OCI-LY3 (cell line): ENCODE measurements around the gene ADGRV1.

Experiments used
- H2AFZ ChIP-seq: fragments of 200-600, 300-600 bp; shearing (Covaris generic); 2 replicates; pipeline ENCODE4 v1.6.0; 2014; ENCODE audit warnings: antibody characterized with exemption, low read depth, low read length
- H3K27ac ChIP-seq: fragments of 200-600, 300-600 bp; sonication (generic); 2 replicates; pipeline ENCODE4 v1.5.1; 2014; ENCODE audit warnings: mild to moderate bottlenecking, low read length, moderate library complexity, mixed read lengths
- H3K27me3 ChIP-seq: fragments of 200-600, 300-600 bp; sonication (generic); 2 replicates; pipeline ENCODE4 v1.6.1; 2014; ENCODE audit warnings: low read depth, low read length, mixed read lengths
- H3K36me3 ChIP-seq: fragments of 200-600, 300-600 bp; sonication (generic); replicated peaks from 2 replicates; pipeline ENCODE3; 2014; ENCODE audit warnings: low read depth, low read length, mixed read lengths
- H3K4me1 ChIP-seq: fragments of 300-600, 200-600 bp; sonication (generic); 2 replicates; pipeline ENCODE4 v1.6.1; 2014; ENCODE audit warnings: low read length, mixed read lengths
- H3K4me2 ChIP-seq: fragments of 200-600, 300-600 bp; sonication (generic); 2 replicates; pipeline ENCODE4 v1.6.1; 2014; ENCODE audit warnings: low read length, mixed read lengths
- H3K4me3 ChIP-seq: fragments of 300-600, 200-600 bp; sonication (generic); 2 replicates; pipeline ENCODE4 v1.5.1; 2014; ENCODE audit warnings: antibody characterized with exemption, mild to moderate bottlenecking, low read length, moderate library complexity
- H3K79me2 ChIP-seq: fragments of 300-600, 200-600 bp; shearing (Covaris generic); 2 replicates; pipeline ENCODE4 v1.6.1; 2014; ENCODE audit warnings: mild to moderate bottlenecking, low read length, mixed read lengths
- H3K9ac ChIP-seq: fragments of 300-600, 200-600 bp; shearing (Covaris generic); 2 replicates; pipeline ENCODE4 v1.6.0; 2014; ENCODE audit warnings: mild to moderate bottlenecking, low read length, moderate library complexity
- H3K9me3 ChIP-seq: fragments of 200-600, 300-600 bp; shearing (Covaris generic); 2 replicates; pipeline ENCODE4 v1.6.1; 2014; ENCODE audit warnings: low read length, mixed read lengths; ENCODE audit not compliant: insufficient read depth
- H4K20me1 ChIP-seq: fragments of 200-600, 300-600 bp; sonication (generic); 2 replicates; pipeline ENCODE4 v1.6.1; 2016; ENCODE audit warnings: low read length, mixed read lengths; ENCODE audit not compliant: insufficient read depth
- CTCF ChIP-seq: fragments of 200-600, 300-600 bp; sonication (generic); IDR thresholded peaks from 2 replicates; pipeline ENCODE4 v1.5.1; 2014; ENCODE audit warnings: antibody characterized with exemption, low read length, low read depth
- EZH2phosphoT487 ChIP-seq: fragments of 200-600 bp; shearing (Covaris generic); IDR thresholded peaks from 2 replicates; pipeline ENCODE4 v1.6.1; 2018; ENCODE audit warnings: antibody characterized with exemption, mixed run types, low read depth

Gene ADGRV1

GRCh38 chr5:90944116-90944515 is 385.5 kb downstream of the ADGRV1 start:
- no peak overlapping the region for H3K4me3 ChIP-seq
- no peak for TF ChIP-seq CTCF
- TF ChIP-seq EZH2phosphoT487, result no peak
- no peak overlapping the region for H3K27ac ChIP-seq
- no peak overlapping the region for H3K9ac ChIP-seq
- H3K9me3 ChIP-seq, result no peaks in the 10 kb centered on the region
- H4K20me1 ChIP-seq, result no peaks in the 10 kb centered on the region
- peaks cover 11% of the 10 kb centered on the region for H3K4me1 ChIP-seq
- H3K36me3 ChIP-seq, result no peaks in the 10 kb centered on the region
- H3K4me2 ChIP-seq, result no peak overlapping the region
- H2AFZ ChIP-seq, result no peak overlapping the region
- no peaks in the 10 kb centered on the region for H3K27me3 ChIP-seq
- no peaks in the 10 kb centered on the region for H3K79me2 ChIP-seq

DNA sequence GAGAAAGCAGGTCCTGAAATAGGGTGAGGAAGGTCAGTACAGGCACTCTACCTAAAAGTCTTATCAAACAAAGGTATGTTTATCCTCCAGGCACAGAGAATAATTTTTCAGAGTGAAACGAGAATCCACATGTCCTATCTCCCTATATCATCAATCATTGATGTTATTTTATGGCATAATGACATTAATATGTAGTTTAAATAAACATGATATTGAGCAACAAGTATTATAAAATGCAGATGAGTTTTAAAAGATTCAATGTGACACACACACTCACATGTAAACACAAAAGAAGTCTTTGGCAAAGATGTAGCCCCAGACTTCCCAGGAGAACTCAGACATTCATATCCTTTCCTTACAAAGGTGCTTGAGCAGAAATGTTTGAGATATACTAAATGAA is 389.1 kb downstream of the ADGRV1 start:
- H3K27me3 ChIP-seq, result no peaks in the 10 kb centered on the region

DNA sequence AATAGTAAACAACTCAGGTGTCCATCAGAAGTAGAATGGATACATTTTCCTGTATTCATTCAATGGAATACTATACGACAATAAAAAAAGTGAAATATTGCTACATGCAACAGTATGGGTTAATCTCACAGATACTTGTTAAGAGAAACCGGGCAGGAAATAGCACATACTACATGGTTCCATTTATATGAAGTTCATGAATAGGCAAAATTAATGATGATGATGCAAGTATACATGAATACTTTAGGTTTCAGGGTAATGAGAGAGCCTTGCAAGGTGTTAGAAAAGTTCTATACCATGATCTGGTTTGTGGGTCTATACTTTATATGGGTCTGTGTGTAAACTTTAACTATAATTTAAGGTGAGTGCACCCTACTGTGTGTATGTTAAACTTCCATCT is 390.4 kb downstream of the ADGRV1 start:
- Histone ChIP-seq H3K9ac (no peak overlapping the region), H3K4me1 (peaks cover 7% of the 10 kb centered on the region; the same call in 1 of the 2 replicates), H3K27ac (no peak overlapping the region), H2AFZ (no peak overlapping the region), H3K27me3 (no peaks in the 10 kb centered on the region), H3K79me2 (no peaks in the 10 kb centered on the region), H3K4me2 (no peak overlapping the region), H3K4me3 (no peak overlapping the region), H3K36me3 (no peaks in the 10 kb centered on the region), H3K9me3 (no peaks in the 10 kb centered on the region), H4K20me1 (no peaks in the 10 kb centered on the region)
- TF ChIP-seq CTCF (no peak), EZH2phosphoT487 (no peak)

More for the DNA sequence above, 389.1 kb downstream of the ADGRV1 start:
- no peak overlapping the region for H3K4me3 ChIP-seq
- TF ChIP-seq CTCF (no peak), EZH2phosphoT487 (no peak)
- H3K36me3 ChIP-seq, result no peaks in the 10 kb centered on the region
- H3K9ac ChIP-seq, result no peak overlapping the region
- H3K27ac ChIP-seq, result no peak overlapping the region
- H3K9me3 ChIP-seq, result no peaks in the 10 kb centered on the region
- H2AFZ ChIP-seq, result no peak overlapping the region
- H3K4me1 ChIP-seq, result peaks cover 7% of the 10 kb centered on the region; the same call in 1 of the 2 replicates
- no peak overlapping the region for H3K4me2 ChIP-seq
- H4K20me1 ChIP-seq, result no peaks in the 10 kb centered on the region
- no peaks in the 10 kb centered on the region for H3K79me2 ChIP-seq

DNA sequence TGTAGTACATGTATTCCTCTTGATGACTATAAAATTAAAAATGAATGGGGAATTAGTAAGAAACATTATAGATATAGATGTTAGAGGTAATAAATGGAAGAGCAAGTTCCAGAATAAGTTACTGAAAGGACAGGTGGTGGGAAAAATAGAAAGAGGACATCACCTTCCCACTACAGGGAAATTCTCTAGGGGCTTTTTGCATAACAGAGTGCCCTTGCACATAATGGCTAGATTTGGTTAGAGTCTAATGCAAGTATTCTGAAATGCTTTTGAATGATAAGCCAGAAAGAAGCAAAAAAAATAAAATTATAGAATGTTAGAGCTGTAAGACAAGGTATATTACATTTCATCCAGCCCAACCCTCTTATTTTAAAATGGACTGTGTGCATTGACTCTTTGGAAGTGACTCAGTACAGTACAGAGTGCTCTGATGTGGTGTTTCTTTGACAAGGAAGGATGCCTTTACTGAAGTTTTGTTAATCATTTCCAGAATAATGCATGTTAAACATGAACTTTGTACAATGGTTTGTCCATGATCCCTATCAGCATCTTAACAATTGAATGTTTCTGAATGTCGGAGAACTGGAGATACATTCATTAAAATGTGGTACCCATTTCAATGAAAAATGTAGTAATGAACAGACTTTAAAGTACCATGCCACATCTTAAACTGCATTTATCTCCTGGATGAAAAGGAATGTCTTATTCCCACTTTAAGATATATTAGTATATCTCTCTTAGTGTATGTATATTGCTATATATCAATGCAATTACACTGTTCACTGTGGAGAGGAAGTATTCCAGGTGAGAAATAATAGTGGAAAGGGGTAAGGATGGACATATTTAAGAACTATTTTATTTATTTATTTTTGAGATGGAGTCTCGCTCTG is 391.1 kb downstream of the ADGRV1 start:
- Histone ChIP-seq H3K79me2 (no peaks in the 10 kb centered on the region), H3K4me2 (no peak overlapping the region), H3K9me3 (no peaks in the 10 kb centered on the region), H3K36me3 (no peaks in the 10 kb centered on the region), H3K4me1 (peaks cover 7% of the 10 kb centered on the region; the same call in 1 of the 2 replicates), H3K27ac (no peak overlapping the region), H3K9ac (no peak overlapping the region), H2AFZ (no peak overlapping the region), H4K20me1 (no peaks in the 10 kb centered on the region), H3K27me3 (no peaks in the 10 kb centered on the region), H3K4me3 (no peak overlapping the region)
- TF ChIP-seq EZH2phosphoT487, result no peak
- TF ChIP-seq CTCF, result no peak
